Nucleus accumbens (tissue), 56 donors: ENCODE results near the gene ZNF695.
"Not testable (repeated sequence)": the region's sequence is repeated elsewhere in the genome, so short reads cannot be mapped to it uniquely, and the experiment has no call there.

ENCODE experiments used
- DNase-seq, 56 donors: peaks; one replicate each; lab custom pipeline; 2025; lab: John Stamatoyannopoulos, UW

ZNF695 gene

GRCh38 chr1:247007511-247008405, at the start of gene ZNF695:
Gene ZNF695 (minus strand): TSS chr1:247008057. CDS start chr1:247007908, 149 bp downstream.
- peak in 52 of 56 donors; percentile 2 to 89 (median 59) for DNase-seq

- DNase-seq = no peak
Observed at GRCh38 chr1:247056071-247056470, 48.2 kb upstream of the ZNF695 start.

- DNase-seq = no peak
Observed at GRCh38 chr1:247054992-247055415, 47.1 kb upstream of the ZNF695 start.

GRCh38 chr1:247047702-247048101, 39.8 kb upstream of the ZNF695 start:
- DNase-seq = no peak

- no peak for DNase-seq
Observed at GRCh38 chr1:247047260-247047659, 39.4 kb upstream of the ZNF695 start.

GRCh38 chr1:247043406-247043805, 35.5 kb upstream of the ZNF695 start:
- DNase-seq = no peak

- DNase-seq = no peak
Observed at GRCh38 chr1:247037511-247038320, 29.9 kb upstream of the ZNF695 start.

- not testable (repeated sequence) for DNase-seq
Observed at GRCh38 chr1:247032306-247032705, 24.4 kb upstream of the ZNF695 start.

- DNase-seq = not testable (repeated sequence)
Observed at GRCh38 chr1:247024658-247025057, 16.8 kb upstream of the ZNF695 start.

- DNase-seq = no peak
Observed at GRCh38 chr1:247013391-247013790, 5.5 kb upstream of the ZNF695 start.

GRCh38 chr1:247008406-247008799, 546 bp upstream of the ZNF695 start:
- peak in 1 of 56 donors; percentile 0 for DNase-seq

- DNase-seq = not testable (repeated sequence)
Observed at GRCh38 chr1:247004081-247004480, 3.8 kb downstream of the ZNF695 start.

GRCh38 chr1:246989901-246990300, 18.0 kb downstream of the ZNF695 start:
- DNase-seq = no peak

GRCh38 chr1:246988316-246988715, 19.5 kb downstream of the ZNF695 start:
- no peak for DNase-seq

GRCh38 chr1:246987083-246987690, 20.7 kb downstream of the ZNF695 start:
- no peak for DNase-seq

GRCh38 chr1:246978785-246979184, 29.1 kb downstream of the ZNF695 start:
- DNase-seq = no peak

GRCh38 chr1:246978281-246978680, 29.6 kb downstream of the ZNF695 start:
- no peak for DNase-seq

- DNase-seq = no peak
Observed at GRCh38 chr1:246971969-246972368, 35.9 kb downstream of the ZNF695 start.

GRCh38 chr1:246971090-246971721, 36.7 kb downstream of the ZNF695 start:
- DNase-seq = peak in 27 of 56 donors; percentile 0 to 62 (median 10)

- DNase-seq = no peak
Observed at GRCh38 chr1:246969621-246970020, 38.2 kb downstream of the ZNF695 start.
